ENCODE data around the gene NSMCE4A. TPM values are rescaled to one million over a fixed set of nuclear protein-coding genes. Genes with fewer than 3 reads are reported as not detected.
"Not testable (repeated sequence)": the region's sequence is repeated elsewhere in the genome, so short reads cannot be mapped to it uniquely, and the experiment has no call there.

NSMCE4A gene
- total RNA-seq, 2 experiments from 2014 or later: 60.3 to 67.1 TPM

- CTCF ChIA-PET: no interaction called here
- Mint-ChIP-seq H3K36me3 (no peaks in the 10 kb centered on the region), H3K27me3 (peaks cover 13% of the 10 kb centered on the region), H3K27ac (no peak overlapping the region), H3K9me3 (ENCODE audit: low read depth) (no peaks in the 10 kb centered on the region), H3K4me1 (no peaks in the 10 kb centered on the region), H3K4me3 (no peak overlapping the region)
- DNase-seq (no peak), ATAC-seq (no peak)
Observed at GRCh38 chr10:121942749-121943416, 32.1 kb downstream of the NSMCE4A start.

GRCh38 chr10:121941532-121941931 lies 33.5 kb downstream of the NSMCE4A start:
- no peak for ATAC-seq
- Mint-ChIP-seq H3K4me3 (no peak overlapping the region), H3K36me3 (no peaks in the 10 kb centered on the region), H3K27me3 (peaks cover 13% of the 10 kb centered on the region), H3K9me3 (ENCODE audit: low read depth) (no peaks in the 10 kb centered on the region), H3K4me1 (no peaks in the 10 kb centered on the region), H3K27ac (no peak overlapping the region)
- CTCF ChIA-PET: no interaction called here
- no peak for DNase-seq

GRCh38 chr10:121936295-121936694 lies 38.7 kb downstream of the NSMCE4A start:
- Mint-ChIP-seq H3K4me1 (no peaks in the 10 kb centered on the region), H3K36me3 (no peaks in the 10 kb centered on the region), H3K9me3 (ENCODE audit: low read depth) (no peaks in the 10 kb centered on the region), H3K27me3 (peaks cover 13% of the 10 kb centered on the region), H3K27ac (no peak overlapping the region), H3K4me3 (no peak overlapping the region)
- CTCF ChIA-PET: no interaction called here
- no peak for DNase-seq
- ATAC-seq: no peak

GRCh38 chr10:121935702-121936101 lies 39.3 kb downstream of the NSMCE4A start:
- peaks cover 13% of the 10 kb centered on the region for H3K27me3 Mint-ChIP-seq
- H3K36me3 Mint-ChIP-seq: no peaks in the 10 kb centered on the region
- H3K9me3 Mint-ChIP-seq (ENCODE audit: low read depth): no peaks in the 10 kb centered on the region
- H3K27ac Mint-ChIP-seq: no peak overlapping the region
- no peak overlapping the region for H3K4me3 Mint-ChIP-seq
- H3K4me1 Mint-ChIP-seq: no peaks in the 10 kb centered on the region
- ATAC-seq (no peak), DNase-seq (no peak)
- CTCF ChIA-PET: no interaction called here

- DNase-seq; H3K27ac Mint-ChIP-seq; H3K36me3 Mint-ChIP-seq; H3K9me3 Mint-ChIP-seq (ENCODE audit: low read depth); CTCF ChIA-PET; H3K27me3 Mint-ChIP-seq; ATAC-seq: not testable (repeated sequence)
- H3K4me3 Mint-ChIP-seq: peak overlapping the region; percentile 1
- peaks cover 13% of the 10 kb centered on the region for H3K4me1 Mint-ChIP-seq
Observed at GRCh38 chr10:121930268-121931085, 44.5 kb downstream of the NSMCE4A start.

GRCh38 chr10:121929585-121930267 lies 45.3 kb downstream of the NSMCE4A start:
- peaks cover 15% of the 10 kb centered on the region for H3K4me1 Mint-ChIP-seq
- DNase-seq; ATAC-seq; H3K27me3 Mint-ChIP-seq; H3K9me3 Mint-ChIP-seq (ENCODE audit: low read depth); H3K36me3 Mint-ChIP-seq; CTCF ChIA-PET: not testable (repeated sequence)
- H3K27ac Mint-ChIP-seq: peak overlapping the region; percentile 63
- H3K4me3 Mint-ChIP-seq: peak overlapping the region; percentile 1

- peak overlapping the region; percentile 95 for H3K4me3 Mint-ChIP-seq
- no peaks in the 10 kb centered on the region for H3K27me3 Mint-ChIP-seq
- DNase-seq: no peak
- no peak for ATAC-seq
- H3K27ac Mint-ChIP-seq: peak overlapping the region; percentile 95
- CTCF ChIA-PET: interaction anchor here (0.6 to 1.8 kb wide), 3 partner anchors 29 to 205 kb away, joined by 3 to 10 read pairs (median 3); partner anchors contain the start of gene NSMCE4A
- peaks cover 2% of the 10 kb centered on the region for H3K36me3 Mint-ChIP-seq
- H3K4me1 Mint-ChIP-seq: peaks cover 15% of the 10 kb centered on the region
- no peaks in the 10 kb centered on the region for H3K9me3 Mint-ChIP-seq (ENCODE audit: low read depth)
Observed at GRCh38 chr10:121928528-121928884, 46.5 kb downstream of the NSMCE4A start.

GRCh38 chr10:121927841-121928527 lies 47.0 kb downstream of the NSMCE4A start, which contains the start of gene ATE1:
TSS of gene ATE1 (minus strand) at chr10:121928031. CDS start at chr10:121927949, 82 bp downstream.
- Mint-ChIP-seq H3K36me3 (peaks cover 2% of the 10 kb centered on the region), H3K9me3 (ENCODE audit: low read depth) (no peaks in the 10 kb centered on the region), H3K27me3 (no peaks in the 10 kb centered on the region), H3K4me3 (peak within 1 kb of the TSS; percentile 95), H3K27ac (peak within 1 kb of the TSS; percentile 95), H3K4me1 (peaks cover 15% of the 10 kb centered on the region)
- CTCF ChIA-PET: interaction anchor here (0.6 to 1.8 kb wide), 3 partner anchors 29 to 1114 kb away, joined by 3 to 10 read pairs (median 3); partner anchors contain the start of gene NSMCE4A
- peak; percentile 85 for DNase-seq
- peak; percentile 95 for ATAC-seq

GRCh38 chr10:121927318-121927840 lies 47.6 kb downstream of the NSMCE4A start:
- peak; percentile 45 for ATAC-seq
- Mint-ChIP-seq H3K4me1 (peaks cover 15% of the 10 kb centered on the region), H3K4me3 (peak overlapping the region; percentile 95), H3K36me3 (peaks cover 3% of the 10 kb centered on the region), H3K27me3 (no peaks in the 10 kb centered on the region), H3K9me3 (ENCODE audit: low read depth) (no peaks in the 10 kb centered on the region), H3K27ac (peak overlapping the region; percentile 94)
- DNase-seq: peak; percentile 55
- CTCF ChIA-PET: interaction anchor here (0.6 to 1.8 kb wide), 2 partner anchors 47 to 1114 kb away, joined by 3 to 10 read pairs; partner anchors contain the start of gene NSMCE4A

- CTCF ChIA-PET: no interaction called here
- Mint-ChIP-seq H3K27me3 (no peaks in the 10 kb centered on the region), H3K36me3 (peaks cover 3% of the 10 kb centered on the region), H3K4me1 (peaks cover 15% of the 10 kb centered on the region), H3K4me3 (peak overlapping the region; percentile 95), H3K9me3 (ENCODE audit: low read depth) (no peaks in the 10 kb centered on the region), H3K27ac (peak overlapping the region; percentile 94)
- ATAC-seq (peak; percentile 3), DNase-seq (no peak)
Observed at GRCh38 chr10:121926671-121927317, 48.2 kb downstream of the NSMCE4A start.

- Mint-ChIP-seq H3K27me3 (no peaks in the 10 kb centered on the region), H3K27ac (no peak overlapping the region), H3K9me3 (ENCODE audit: low read depth) (no peaks in the 10 kb centered on the region), H3K4me1 (peaks cover 15% of the 10 kb centered on the region), H3K4me3 (peak overlapping the region; percentile 22), H3K36me3 (peaks cover 5% of the 10 kb centered on the region)
- DNase-seq: no peak
- ATAC-seq: no peak
- CTCF ChIA-PET: no interaction called here
Observed at GRCh38 chr10:121926157-121926556, 48.9 kb downstream of the NSMCE4A start.

- no peak for DNase-seq
- no peaks in the 10 kb centered on the region for H3K27me3 Mint-ChIP-seq
- H3K27ac Mint-ChIP-seq: no peak overlapping the region
- H3K4me1 Mint-ChIP-seq: peaks cover 8% of the 10 kb centered on the region
- no peaks in the 10 kb centered on the region for H3K9me3 Mint-ChIP-seq (ENCODE audit: low read depth)
- peaks cover 23% of the 10 kb centered on the region for H3K36me3 Mint-ChIP-seq
- H3K4me3 Mint-ChIP-seq: no peak overlapping the region
- CTCF ChIA-PET: no interaction called here
- no peak for ATAC-seq
Observed at GRCh38 chr10:121921238-121921931, 53.6 kb downstream of the NSMCE4A start.

Measured in activated CD8-positive, alpha-beta memory T cell treated with anti-CD3 and anti-CD28 coated beads, Interleukin-2, amount 10 ng/mL, durations not matched to agents 7 days and 5 days (primary cell).